RPMI8226 (cell line): Measurements from ENCODE around the gene EML1.

Experiments
- DNase-seq: peaks from one replicate; pipeline ENCODE4 v3.0.0-alpha.2; 2015

The EML1 gene

GRCh38 chr14:99971941-99972747 is 178.9 kb downstream of the EML1 start:
- no peak for DNase-seq

GRCh38 chr14:99972748-99973466 is 179.7 kb downstream of the EML1 start:
- DNase-seq = no peak

GRCh38 chr14:99975190-99975589 is 182.0 kb downstream of the EML1 start:
- no peak for DNase-seq

DNA sequence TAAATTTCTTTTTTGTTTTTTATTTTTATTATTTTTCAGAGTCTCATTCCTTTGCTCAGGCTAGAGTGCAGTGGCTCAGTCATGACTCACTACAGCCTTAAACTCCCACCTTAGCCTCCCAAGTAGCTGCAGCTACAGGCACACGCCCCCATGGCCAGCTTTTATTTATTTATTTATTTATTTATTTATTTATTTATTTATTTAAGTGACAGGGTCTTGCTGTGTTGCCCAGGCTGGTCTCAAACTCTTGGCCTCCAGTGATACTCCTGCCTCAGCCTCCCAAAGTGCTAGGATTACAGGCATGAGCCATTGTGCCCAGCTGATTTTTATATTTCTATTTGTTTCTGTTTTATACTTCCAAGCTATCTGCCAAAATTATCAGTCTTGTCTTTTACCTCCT is 182.8 kb downstream of the EML1 start:
- no peak for DNase-seq

DNA sequence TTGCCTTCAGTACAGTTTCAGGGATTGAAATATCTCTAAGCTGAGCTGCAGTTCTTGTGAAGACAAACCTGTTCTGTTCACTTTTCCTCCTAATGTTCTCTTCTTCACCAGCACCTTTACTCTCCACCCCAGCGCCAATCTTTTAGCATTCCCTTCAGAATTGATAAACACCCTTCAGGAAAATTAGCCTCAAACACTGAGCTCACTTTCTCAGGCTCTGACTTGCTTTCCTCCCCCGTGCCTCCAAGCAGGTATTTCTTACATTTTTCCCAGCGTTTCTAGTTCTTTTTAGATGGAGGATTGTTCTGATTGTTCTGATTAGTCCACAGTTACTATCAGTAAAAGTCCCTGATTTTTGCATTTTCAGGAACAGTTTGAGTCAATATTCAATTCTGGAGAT is 183.5 kb downstream of the EML1 start:
- no peak for DNase-seq

- no peak for DNase-seq
Observed at GRCh38 chr14:99980299-99980698, 187.1 kb downstream of the EML1 start.

- DNase-seq = no peak
Observed at GRCh38 chr14:99981806-99982205, 188.6 kb downstream of the EML1 start.

GRCh38 chr14:99982537-99983250 is 189.5 kb downstream of the EML1 start:
- peak; percentile 34 for DNase-seq

GRCh38 chr14:99983251-99984015 is 190.2 kb downstream of the EML1 start:
- DNase-seq = no peak

DNA sequence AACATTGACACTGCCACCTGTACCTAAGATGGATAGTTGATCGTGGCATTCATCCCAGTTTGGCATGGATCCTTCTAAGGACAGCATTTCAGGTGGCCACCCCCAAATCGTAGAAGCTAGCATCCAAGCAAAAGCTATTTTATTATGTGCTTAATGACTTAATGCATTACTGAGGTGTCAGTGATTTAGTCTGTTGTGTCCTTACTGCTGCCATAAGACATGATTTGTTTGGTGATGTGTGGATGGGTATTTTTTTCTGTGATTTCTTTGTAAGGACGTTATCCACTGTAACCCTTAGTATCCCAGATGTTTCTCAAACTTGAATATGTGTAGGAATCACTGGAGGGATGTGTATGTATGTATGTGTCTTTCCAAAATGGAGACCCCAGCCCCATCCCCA is 190.8 kb downstream of the EML1 start:
- no peak for DNase-seq

DNA sequence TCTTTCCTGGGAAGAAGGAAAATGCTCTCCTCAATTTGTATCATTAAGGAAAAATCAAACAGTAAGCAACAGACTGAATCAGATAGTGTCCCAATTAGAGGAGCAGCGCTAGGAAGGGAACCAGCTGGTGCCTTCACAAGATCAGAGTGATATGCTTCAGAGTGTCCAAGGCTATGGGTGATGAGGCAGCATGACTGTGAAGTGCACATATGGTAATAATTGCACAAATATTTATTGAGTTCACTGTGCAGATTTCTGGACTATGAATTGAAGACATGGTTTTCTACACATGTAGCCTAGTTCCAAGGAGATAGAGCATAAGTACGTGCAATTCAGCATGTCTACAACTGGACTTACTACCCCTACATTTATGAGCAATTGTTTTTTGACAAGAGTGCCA is 193.2 kb downstream of the EML1 start:
- no peak for DNase-seq

DNA sequence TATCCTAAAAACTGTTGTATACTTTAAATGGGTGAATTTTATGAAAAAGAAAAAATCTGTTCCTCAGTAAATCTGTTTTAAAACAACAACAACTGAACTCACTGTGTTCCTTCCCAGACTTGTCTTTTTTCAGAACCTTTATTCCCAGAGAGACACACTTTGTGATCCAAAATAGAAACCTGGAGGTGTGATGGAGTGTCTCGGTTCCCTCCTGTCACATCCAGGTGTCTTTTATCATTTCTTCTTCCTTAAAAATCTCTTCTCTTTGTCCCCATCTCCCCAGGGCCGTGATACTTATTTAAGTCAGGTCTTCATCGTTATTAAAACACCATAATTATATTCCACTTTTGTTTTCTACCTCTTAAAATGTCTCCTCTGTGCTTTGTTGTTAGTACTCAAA is 195.8 kb downstream of the EML1 start:
- no peak for DNase-seq

GRCh38 chr14:99990268-99991170 is 197.3 kb downstream of the EML1 start:
- DNase-seq = no peak

GRCh38 chr14:99991331-99991730 is 198.1 kb downstream of the EML1 start:
- DNase-seq = no peak
